PFSK-1 (cell line): ENCODE results near the gene CCNB1.
A peak's percentile ranks its signal among the peaks of the same experiment; 100 is the strongest.

Experiments used
- FOXP2 ChIP-seq: optimal IDR thresholded peaks from 2 replicates; pipeline ENCODE3; 2011; ENCODE audit warnings: borderline replicate concordance, control low read depth, inconsistent platforms; ENCODE audit not compliant: insufficient read depth; ENCODE audit errors: extremely low read length, extremely low read depth
- POLR2AphosphoS5 ChIP-seq: IDR thresholded peaks from 2 replicates; pipeline ENCODE4 v1.6.1; 2012; ENCODE audit warnings: low read depth, mild to moderate bottlenecking, control low read depth, low read length, moderate library complexity
- SIN3A ChIP-seq: IDR thresholded peaks from 2 replicates; pipeline ENCODE4 v1.6.1; 2012; ENCODE audit warnings: mild to moderate bottlenecking, low read length, moderate library complexity, borderline replicate concordance; ENCODE audit not compliant: insufficient read depth
- TAF1 ChIP-seq: IDR thresholded peaks from 2 replicates; pipeline ENCODE4 v1.6.1; 2012; ENCODE audit warnings: low read length, control low read depth, borderline replicate concordance; ENCODE audit not compliant: insufficient read depth
- TF ChIP-seq, protein P1 (sequence below), 2 experiments: IDR thresholded peaks; 2 replicates each; pipeline versions ENCODE4 v1.6.1 to v1.8.0; 2011 to 2012; ENCODE audit warnings: low read depth in 2 of 2, low read length in 2 of 2, control low read depth in 1 of 2, inconsistent platforms in 1 of 2, mild to moderate bottlenecking in 1 of 2, moderate library complexity in 1 of 2; ENCODE audit not compliant: insufficient read depth in 1 of 2

Gene CCNB1

DNA sequence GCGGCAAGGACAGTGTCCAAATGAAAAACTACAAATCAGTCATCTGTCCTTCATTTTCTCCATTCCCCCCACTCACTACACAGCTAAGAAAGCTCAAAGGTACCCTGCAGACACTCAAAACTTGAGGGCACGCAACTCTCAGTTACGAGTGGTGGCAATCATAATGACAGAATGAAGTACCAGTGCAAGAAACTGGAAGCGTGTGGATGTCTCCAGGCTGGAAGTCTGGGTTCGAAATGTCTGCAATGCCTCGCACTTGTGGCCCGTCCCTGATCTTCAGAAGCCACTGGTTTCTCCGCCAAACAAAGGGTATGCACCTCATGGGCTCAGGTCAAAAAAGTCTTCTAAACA lies 21.8 kb downstream of the CCNB1 start:
- TF ChIP-seq POLR2AphosphoS5: no peak
- no peak for TF ChIP-seq FOXP2
- no peak for TF ChIP-seq TAF1
- TF ChIP-seq, protein P1, sequence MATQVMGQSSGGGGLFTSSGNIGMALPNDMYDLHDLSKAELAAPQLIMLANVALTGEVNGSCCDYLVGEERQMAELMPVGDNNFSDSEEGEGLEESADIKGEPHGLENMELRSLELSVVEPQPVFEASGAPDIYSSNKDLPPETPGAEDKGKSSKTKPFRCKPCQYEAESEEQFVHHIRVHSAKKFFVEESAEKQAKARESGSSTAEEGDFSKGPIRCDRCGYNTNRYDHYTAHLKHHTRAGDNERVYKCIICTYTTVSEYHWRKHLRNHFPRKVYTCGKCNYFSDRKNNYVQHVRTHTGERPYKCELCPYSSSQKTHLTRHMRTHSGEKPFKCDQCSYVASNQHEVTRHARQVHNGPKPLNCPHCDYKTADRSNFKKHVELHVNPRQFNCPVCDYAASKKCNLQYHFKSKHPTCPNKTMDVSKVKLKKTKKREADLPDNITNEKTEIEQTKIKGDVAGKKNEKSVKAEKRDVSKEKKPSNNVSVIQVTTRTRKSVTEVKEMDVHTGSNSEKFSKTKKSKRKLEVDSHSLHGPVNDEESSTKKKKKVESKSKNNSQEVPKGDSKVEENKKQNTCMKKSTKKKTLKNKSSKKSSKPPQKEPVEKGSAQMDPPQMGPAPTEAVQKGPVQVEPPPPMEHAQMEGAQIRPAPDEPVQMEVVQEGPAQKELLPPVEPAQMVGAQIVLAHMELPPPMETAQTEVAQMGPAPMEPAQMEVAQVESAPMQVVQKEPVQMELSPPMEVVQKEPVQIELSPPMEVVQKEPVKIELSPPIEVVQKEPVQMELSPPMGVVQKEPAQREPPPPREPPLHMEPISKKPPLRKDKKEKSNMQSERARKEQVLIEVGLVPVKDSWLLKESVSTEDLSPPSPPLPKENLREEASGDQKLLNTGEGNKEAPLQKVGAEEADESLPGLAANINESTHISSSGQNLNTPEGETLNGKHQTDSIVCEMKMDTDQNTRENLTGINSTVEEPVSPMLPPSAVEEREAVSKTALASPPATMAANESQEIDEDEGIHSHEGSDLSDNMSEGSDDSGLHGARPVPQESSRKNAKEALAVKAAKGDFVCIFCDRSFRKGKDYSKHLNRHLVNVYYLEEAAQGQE (IDR thresholded peaks at IDR 0.05; ENCODE audit: insufficient read depth in 1 of 2, low read depth in 2 of 2, low read length in 2 of 2): no peak
- TF ChIP-seq SIN3A: no peak

DNA sequence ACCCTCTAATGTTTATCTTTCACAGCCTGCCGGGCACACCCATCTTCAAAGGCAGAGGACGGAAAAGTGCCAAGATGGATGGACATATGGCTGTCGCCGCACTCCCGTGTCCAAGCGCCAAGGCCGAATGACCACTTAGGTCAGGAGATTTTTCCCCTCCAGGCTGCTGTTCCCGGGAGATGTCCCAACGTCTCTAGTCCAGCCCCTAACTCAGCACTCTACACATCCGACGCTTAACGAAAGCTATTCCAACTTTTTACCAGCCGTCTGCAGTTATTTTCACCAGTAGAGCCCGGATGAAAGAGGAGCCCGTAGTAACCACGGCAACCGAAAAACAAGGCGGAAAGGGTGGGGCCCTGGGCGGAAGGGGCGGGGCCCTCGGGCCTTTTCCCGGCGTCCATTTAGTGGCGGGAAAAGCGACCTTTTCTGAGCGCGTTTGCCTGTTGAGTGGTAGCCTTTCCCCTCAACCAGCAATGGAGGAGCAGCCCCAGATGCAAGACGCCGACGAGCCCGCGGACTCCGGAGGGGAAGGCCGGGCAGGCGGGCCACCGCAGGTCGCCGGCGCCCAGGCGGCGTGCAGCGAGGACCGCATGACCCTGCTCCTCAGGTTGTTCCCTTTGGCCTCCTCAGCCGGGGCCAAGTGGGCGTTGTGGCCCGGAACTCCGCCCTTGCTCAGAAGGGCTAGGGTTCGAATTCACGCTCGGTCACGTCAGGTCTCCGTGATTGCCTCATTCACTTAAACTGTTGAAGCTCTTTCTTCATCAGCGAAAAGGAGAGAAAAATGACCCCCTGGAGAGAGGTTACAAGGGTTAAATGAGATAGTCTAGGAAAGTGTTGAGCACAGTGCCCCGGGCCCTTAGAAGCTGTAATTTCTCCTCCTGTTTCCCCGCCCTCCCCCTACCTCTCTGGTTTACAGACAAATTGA lies 22.5 kb downstream of the CCNB1 start, which contains the start of gene CENPH:
Gene CENPH, plus strand, starts transcription at position 422 of the 925 bp plus-strand sequence. Its CDS starts 52 bp downstream, at position 474.
- TF ChIP-seq, protein P1 (IDR thresholded peaks at IDR 0.05; ENCODE audit: insufficient read depth in 1 of 2, low read depth in 2 of 2, low read length in 2 of 2): no peak
- TF ChIP-seq TAF1 (peak; percentile 28; the same call in 1 of the 2 replicates), FOXP2 (peak; percentile 41), SIN3A (peak; percentile 70), POLR2AphosphoS5 (peak; percentile 91)

DNA sequence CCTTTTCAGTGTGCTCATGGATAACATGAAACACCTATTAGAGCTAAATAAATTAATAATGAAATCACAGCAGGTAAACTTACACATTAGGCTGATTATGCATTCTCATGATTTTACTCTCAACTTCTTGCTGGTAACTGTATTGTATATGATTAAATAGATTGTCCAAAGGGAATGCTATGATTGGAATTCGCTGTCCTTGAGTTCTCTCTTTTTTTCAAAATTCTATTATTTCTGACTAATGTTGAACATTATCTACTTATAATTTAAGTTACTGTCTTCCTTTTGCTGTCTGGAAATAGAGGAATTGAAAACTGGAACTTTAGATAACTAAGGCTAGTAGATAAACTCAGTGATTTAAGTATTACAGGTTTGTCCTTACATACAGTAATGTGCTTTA lies 35.5 kb downstream of the CCNB1 start:
- TF ChIP-seq, protein P1 (IDR thresholded peaks at IDR 0.05; ENCODE audit: insufficient read depth in 1 of 2, low read depth in 2 of 2, low read length in 2 of 2): no peak
- TF ChIP-seq FOXP2 (no peak), SIN3A (no peak), TAF1 (no peak)

DNA sequence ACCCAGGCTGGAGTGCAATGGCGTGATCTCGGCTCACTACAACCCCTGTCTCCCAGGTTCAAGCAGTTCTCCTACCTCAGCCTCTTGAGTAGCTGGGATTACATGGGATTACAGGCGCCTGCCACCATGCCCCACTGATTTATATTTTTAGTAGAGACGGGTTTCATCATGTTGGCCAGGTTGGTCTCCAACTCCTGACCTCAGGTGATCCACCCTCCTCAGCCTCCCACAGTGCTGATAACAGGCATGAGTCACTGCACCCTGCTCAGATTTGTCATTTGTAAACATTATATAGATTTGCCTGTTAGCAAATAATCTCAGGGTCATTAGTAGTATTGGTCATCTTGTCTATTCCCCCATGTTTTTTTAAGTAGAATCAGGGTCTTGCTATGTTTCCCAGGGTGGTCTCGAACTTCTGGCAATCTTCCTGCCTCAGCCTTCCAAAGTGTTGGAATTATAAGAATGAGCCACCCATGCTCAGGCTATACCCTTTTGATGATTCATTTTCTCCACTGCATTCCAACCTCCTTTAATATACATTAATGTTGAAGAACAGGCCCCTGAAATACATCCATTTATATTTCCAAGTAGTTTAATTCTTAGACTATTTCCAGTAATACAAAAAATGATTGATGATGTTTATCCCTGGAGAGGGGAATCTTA lies 39.7 kb downstream of the CCNB1 start:
- no peak for TF ChIP-seq FOXP2
- TF ChIP-seq, protein P1 (IDR thresholded peaks at IDR 0.05; ENCODE audit: insufficient read depth in 1 of 2, low read depth in 2 of 2, low read length in 2 of 2): no peak
- TF ChIP-seq TAF1: no peak
- no peak for TF ChIP-seq POLR2AphosphoS5
